H1 (cell line): Measurements from ENCODE around the gene RPP14. TPM values are rescaled to one million over a fixed set of nuclear protein-coding genes. Genes with fewer than 3 reads are reported as not detected.

Experiments used
- SAP30 ChIP-seq: fragments of 300-600 bp; sonication (generic); IDR thresholded peaks from 2 replicates; pipeline ENCODE4 v1.7.1; 2012; ENCODE audit warnings: low read length, moderate library complexity, mild to moderate bottlenecking, inconsistent platforms; ENCODE audit not compliant: insufficient read depth, insufficient replicate concordance
- SP2 ChIP-seq: IDR thresholded peaks from 2 replicates; pipeline ENCODE4 v1.6.1; 2012; ENCODE audit warnings: mild to moderate bottlenecking, low read length, inconsistent platforms
- polyA plus RNA-seq, 7 experiments: library from polyadenylated mRNA; depleted of rRNA in 3 of 7; stranded (reverse) in 5 of 7; unstranded in 2 of 7; fragments of >200 nt in 5 of 7; fragments of 200-250 nt in 2 of 7; gene quantifications; 1 replicate in 5 of 7; 2 replicates in 1 of 7; 4 replicates in 1 of 7; pipeline versions ENCODE4 v1.2.1 to v1.2.3, GENCODE V29; 2011 to 2013; ENCODE audit warnings: missing spikeins in 2 of 7, mixed read lengths in 2 of 7
- total RNA-seq: library from RNA; stranded (reverse); fragmentation: NEBNext Ultra II Directional; extraction: Animal tissue kit (Norgen Biotek cat#: 25700); gene quantifications from 2 replicates; pipeline ENCODE4 v1.2.1, GENCODE V29; 2021
- TF ChIP-seq, protein P1 (sequence below): IDR thresholded peaks from 2 replicates; pipeline ENCODE4 v1.6.1; 2012; ENCODE audit warnings: inconsistent platforms

The RPP14 gene
- total and polyA plus RNA-seq, 2 of the 8 experiments (the other 6 are each of a cell fraction or from before 2014, with no cell fraction given): 11.7 to 23.4 TPM

DNA sequence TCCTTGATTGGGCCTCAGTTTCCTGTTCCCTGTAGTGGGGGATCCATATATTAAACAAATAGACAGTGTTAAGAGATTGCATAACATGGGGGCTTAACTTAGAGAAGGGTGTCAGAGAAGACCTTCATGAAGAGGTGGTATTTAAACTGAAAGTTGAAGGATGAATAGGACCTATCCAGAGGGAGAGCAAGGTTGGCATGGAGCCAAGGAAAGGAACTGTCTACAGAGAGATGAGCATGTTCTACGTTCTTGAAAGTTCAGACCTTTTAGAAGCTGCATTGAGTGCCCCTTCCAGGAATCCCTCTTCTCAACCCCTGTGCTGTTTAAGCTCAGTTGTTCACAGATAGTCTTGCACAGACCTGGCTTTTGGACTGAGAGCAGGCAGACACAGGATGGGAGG is 2.7 kb downstream of the RPP14 start (continued):
- no peak for TF ChIP-seq SP2
- TF ChIP-seq SAP30: no peak
- TF ChIP-seq, protein P1, sequence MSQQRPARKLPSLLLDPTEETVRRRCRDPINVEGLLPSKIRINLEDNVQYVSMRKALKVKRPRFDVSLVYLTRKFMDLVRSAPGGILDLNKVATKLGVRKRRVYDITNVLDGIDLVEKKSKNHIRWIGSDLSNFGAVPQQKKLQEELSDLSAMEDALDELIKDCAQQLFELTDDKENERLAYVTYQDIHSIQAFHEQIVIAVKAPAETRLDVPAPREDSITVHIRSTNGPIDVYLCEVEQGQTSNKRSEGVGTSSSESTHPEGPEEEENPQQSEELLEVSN: no peak
